ENCODE results near the gene TTLL1. TPM values are rescaled to one million over a fixed set of nuclear protein-coding genes. Genes with fewer than 3 reads are reported as not detected.

TTLL1 gene
- total RNA-seq, 1 donor from 2014 or later = 5.9 TPM

DNA sequence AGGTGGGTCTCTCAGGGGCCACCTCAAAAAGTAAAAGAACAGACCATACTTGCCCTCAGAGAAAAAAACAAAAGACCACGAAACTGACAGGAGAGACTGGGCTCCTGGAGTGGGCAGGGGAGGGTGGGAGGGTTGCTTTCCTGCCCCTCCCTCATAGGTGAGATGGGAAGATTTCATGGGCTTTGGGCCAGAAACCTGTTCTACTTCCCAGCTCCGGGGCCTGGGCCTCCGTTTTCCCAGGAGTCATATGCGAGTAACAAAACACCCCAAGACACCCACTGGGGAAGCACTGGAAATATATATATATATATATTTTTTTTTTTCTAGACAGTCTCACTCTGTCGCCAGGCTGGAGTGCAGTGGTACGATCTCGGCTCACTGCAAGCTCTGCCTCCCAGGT, 31.6 kb downstream of the TTLL1 start:
- intact Hi-C loops (cut with DNase I) = no loop called here
- H3K4me3 ChIP-seq = no peak overlapping the region
- peaks cover 0 to 5% of the 10 kb centered on the region in 2 donors for H3K36me3 ChIP-seq
- H3K9me3 ChIP-seq = no peaks in the 10 kb centered on the region
- no peak for DNase-seq (ENCODE audit: extremely low spot score in 2 of 2)
- no peaks in the 10 kb centered on the region for H3K27me3 ChIP-seq
- H3K27ac ChIP-seq = no peak overlapping the region
- no peak for TF ChIP-seq POLR2A (IDR thresholded peaks at IDR 0.05)
- no peak for TF ChIP-seq CTCF (IDR thresholded peaks at IDR 0.05)
- no peak for TF ChIP-seq POLR2AphosphoS5 (IDR thresholded peaks at IDR 0.05; ENCODE audit: insufficient read depth in 1 of 2, low read depth in 1 of 2)
- no peaks in the 10 kb centered on the region for H3K4me1 ChIP-seq

GRCh38 chr22:43053176-43053575, 36.0 kb downstream of the TTLL1 start:
- H3K4me3 ChIP-seq = no peak overlapping the region
- no peak for TF ChIP-seq POLR2A (IDR thresholded peaks at IDR 0.05)
- no peak for TF ChIP-seq POLR2AphosphoS5 (IDR thresholded peaks at IDR 0.05; ENCODE audit: insufficient read depth in 1 of 2, low read depth in 1 of 2)
- no peak for TF ChIP-seq CTCF (IDR thresholded peaks at IDR 0.05)
- H3K36me3 ChIP-seq = no peaks in the 10 kb centered on the region
- no peaks in the 10 kb centered on the region for H3K9me3 ChIP-seq
- no peaks in the 10 kb centered on the region for H3K4me1 ChIP-seq
- no peak for DNase-seq (ENCODE audit: extremely low spot score in 2 of 2)
- no peaks in the 10 kb centered on the region for H3K27me3 ChIP-seq
- intact Hi-C loops (cut with DNase I) = no loop called here
- no peak overlapping the region for H3K27ac ChIP-seq

DNA sequence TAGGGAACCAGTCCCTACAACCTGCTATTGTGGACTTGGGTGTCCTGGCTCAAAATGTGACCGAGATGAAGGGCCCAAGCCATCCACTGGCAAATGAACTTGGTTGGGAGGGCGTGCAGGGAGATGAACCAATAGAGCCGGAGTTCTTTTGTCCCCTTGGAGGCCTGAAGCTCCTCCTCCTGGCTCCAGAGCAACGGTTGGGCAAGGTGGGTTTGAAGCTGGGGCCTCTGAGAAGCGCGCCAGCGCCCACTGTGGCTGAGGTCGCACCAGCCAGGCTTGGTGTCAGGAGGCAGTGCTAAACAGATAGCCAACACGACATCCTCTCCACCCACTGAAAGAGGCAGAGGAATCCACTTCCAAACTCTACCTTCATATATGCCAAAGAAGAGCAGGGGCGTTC, 38.2 kb downstream of the TTLL1 start:
- TF ChIP-seq POLR2A (IDR thresholded peaks at IDR 0.05) (no peak), CTCF (IDR thresholded peaks at IDR 0.05) (no peak), POLR2AphosphoS5 (IDR thresholded peaks at IDR 0.05; ENCODE audit: insufficient read depth in 1 of 2, low read depth in 1 of 2) (no peak)
- no peak overlapping the region for H3K27ac ChIP-seq
- H3K27me3 ChIP-seq = no peaks in the 10 kb centered on the region
- intact Hi-C loops (cut with DNase I) = no loop called here
- DNase-seq (ENCODE audit: extremely low spot score in 2 of 2) = no peak
- H3K9me3 ChIP-seq = no peaks in the 10 kb centered on the region
- no peaks in the 10 kb centered on the region for H3K36me3 ChIP-seq
- H3K4me1 ChIP-seq = no peaks in the 10 kb centered on the region
- H3K4me3 ChIP-seq = no peak overlapping the region

- TF ChIP-seq CTCF (IDR thresholded peaks at IDR 0.05) (no peak), POLR2AphosphoS5 (IDR thresholded peaks at IDR 0.05; ENCODE audit: insufficient read depth in 1 of 2, low read depth in 1 of 2) (no peak), POLR2A (IDR thresholded peaks at IDR 0.05) (no peak)
- intact Hi-C loops (cut with DNase I) = no loop called here
Measured at GRCh38 chr22:43047605-43048004, 41.6 kb downstream of the TTLL1 start.

GRCh38 chr22:43044290-43044712, 44.9 kb downstream of the TTLL1 start:
- no peak for TF ChIP-seq POLR2AphosphoS5 (IDR thresholded peaks at IDR 0.05; ENCODE audit: insufficient read depth in 1 of 2, low read depth in 1 of 2)
- TF ChIP-seq CTCF (IDR thresholded peaks at IDR 0.05) = no peak
- no peak for TF ChIP-seq POLR2A (IDR thresholded peaks at IDR 0.05)
- intact Hi-C loops (cut with DNase I) = no loop called here

More at GRCh38 chr22:43047605-43048004, 41.6 kb downstream of the TTLL1 start:
- no peaks in the 10 kb centered on the region for H3K36me3 ChIP-seq
- no peaks in the 10 kb centered on the region for H3K4me1 ChIP-seq
- no peak for DNase-seq (ENCODE audit: extremely low spot score in 2 of 2)
- no peaks in the 10 kb centered on the region for H3K27me3 ChIP-seq
- no peak overlapping the region for H3K4me3 ChIP-seq
- no peak overlapping the region for H3K27ac ChIP-seq
- no peaks in the 10 kb centered on the region for H3K9me3 ChIP-seq

More at GRCh38 chr22:43044290-43044712, 44.9 kb downstream of the TTLL1 start:
- Histone ChIP-seq H3K9me3 (no peaks in the 10 kb centered on the region), H3K4me1 (no peaks in the 10 kb centered on the region), H3K36me3 (no peaks in the 10 kb centered on the region), H3K27ac (no peak overlapping the region), H3K4me3 (no peak overlapping the region), H3K27me3 (no peaks in the 10 kb centered on the region)
- no peak for DNase-seq (ENCODE audit: extremely low spot score in 2 of 2)

Measured in vagina (tissue), 2 donors.